HEK293T (cell line): ENCODE data around the gene CPT1A.

Experiments
- CTCF ChIA-PET: fragments of 350-600 bp; formaldehyde crosslinking; extraction: SDS; loops from one replicate; lab custom pipeline; 2021; ENCODE audit warnings: antibody characterized with exemption, inconsistent platforms; lab: Yijun Ruan, JAX
- POLR2A ChIA-PET: fragments of 350-600 bp; formaldehyde crosslinking; extraction: SDS; loops from one replicate; lab custom pipeline; 2020; ENCODE audit warnings: antibody characterized with exemption, inconsistent platforms; lab: Yijun Ruan, JAX
- DNase-seq: peaks from one replicate; pipeline ENCODE4 v3.0.0; 2012; ENCODE audit warnings: mixed read lengths; ENCODE audit errors: extremely low spot score
- ARNT ChIP-seq: fragments of 450-650 bp; IDR thresholded peaks from 2 replicates; pipeline ENCODE4 v1.6.1; 2017; ENCODE audit warnings: mild to moderate bottlenecking
- BHLHE40 ChIP-seq: fragments of 450-650 bp; IDR thresholded peaks from 2 replicates; pipeline ENCODE4 v1.6.1; 2016; ENCODE audit warnings: mild to moderate bottlenecking, moderate library complexity, borderline replicate concordance
- CTBP1 ChIP-seq: fragments of 450-650 bp; IDR thresholded peaks from 2 replicates; pipeline ENCODE4 v1.6.1; 2016; ENCODE audit warnings: borderline replicate concordance
- ELF4 ChIP-seq: fragments of 450-650 bp; IDR thresholded peaks from 2 replicates; pipeline ENCODE4 v1.6.1; 2017; ENCODE audit warnings: antibody characterized with exemption
- FOXA1 ChIP-seq: fragments of 450-650 bp; IDR thresholded peaks from 2 replicates; pipeline ENCODE4 v1.6.1; 2016; ENCODE audit warnings: mild to moderate bottlenecking
- FOXK2 ChIP-seq: fragments of 450-650 bp; IDR thresholded peaks from 2 replicates; pipeline ENCODE4 v1.6.1; 2016; ENCODE audit warnings: mild to moderate bottlenecking
- FOXM1 ChIP-seq: fragments of 450-650 bp; IDR thresholded peaks from 2 replicates; pipeline ENCODE4 v1.6.1; 2017; ENCODE audit warnings: mild to moderate bottlenecking, borderline replicate concordance
- HDGF ChIP-seq: fragments of 450-650 bp; IDR thresholded peaks from 2 replicates; pipeline ENCODE4 v1.6.1; 2017; ENCODE audit warnings: antibody characterized with exemption, borderline replicate concordance
- L3MBTL2 ChIP-seq: fragments of 450-650 bp; conservative IDR thresholded peaks from 2 replicates; pipeline ENCODE4 v1.6.1; 2016; ENCODE audit warnings: mild to moderate bottlenecking
- LEF1 ChIP-seq: fragments of 450-650 bp; IDR thresholded peaks from 2 replicates; pipeline ENCODE4 v1.6.1; 2017; ENCODE audit warnings: mild to moderate bottlenecking, borderline replicate concordance
- NFRKB ChIP-seq: fragments of 450-650 bp; IDR thresholded peaks from 2 replicates; pipeline ENCODE4 v1.6.1; 2016; ENCODE audit warnings: mild to moderate bottlenecking, moderate library complexity
- SP1 ChIP-seq: fragments of 450-650 bp; IDR thresholded peaks from 2 replicates; pipeline ENCODE4 v1.6.1; 2017
- SUZ12 ChIP-seq: fragments of 450-650 bp; IDR thresholded peaks from 2 replicates; pipeline ENCODE4 v1.6.1; 2016; ENCODE audit warnings: mild to moderate bottlenecking
- TARDBP ChIP-seq: fragments of 450-650 bp; IDR thresholded peaks from 2 replicates; pipeline ENCODE4 v1.6.1; 2016
- ZNF384 ChIP-seq: fragments of 450-650 bp; IDR thresholded peaks from 2 replicates; pipeline ENCODE4 v1.6.1; 2016
- TF ChIP-seq, protein P1 (sequence below): fragments of 450-650 bp; IDR thresholded peaks from 2 replicates; pipeline ENCODE4 v1.6.1; 2016

CPT1A gene

DNA sequence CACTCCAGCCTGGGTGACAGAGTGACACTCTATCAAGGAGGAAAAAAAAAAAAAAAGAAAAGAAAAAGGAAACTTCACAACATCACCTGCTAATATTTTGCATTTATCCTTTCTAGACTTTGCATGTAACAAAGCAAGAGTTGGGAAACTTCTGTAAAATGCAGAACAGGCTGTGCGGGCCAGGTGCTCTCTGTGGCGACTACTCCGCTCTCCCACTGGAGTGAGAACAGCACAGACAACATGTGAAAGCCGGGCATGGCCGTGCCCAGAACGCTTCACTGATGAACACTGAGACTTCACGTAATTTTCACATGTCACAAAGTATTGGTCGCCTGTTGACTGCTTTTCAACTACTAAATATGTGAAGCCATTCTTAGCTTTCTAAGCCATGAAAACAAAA lies 74.9 kb downstream of the CPT1A start:
- CTCF ChIA-PET = interaction anchor here (0.6 kb wide), 1 partner anchor 1703 kb away, joined by 3 read pairs; no protein-coding TSS in a partner anchor
- DNase-seq = no peak
- TF ChIP-seq BHLHE40 (no peak), ARNT (no peak), HDGF (no peak), TARDBP (no peak), SUZ12 (no peak), NFRKB (no peak), FOXM1 (no peak), ZNF384 (no peak), FOXA1 (no peak), LEF1 (no peak)
- TF ChIP-seq, protein P1, sequence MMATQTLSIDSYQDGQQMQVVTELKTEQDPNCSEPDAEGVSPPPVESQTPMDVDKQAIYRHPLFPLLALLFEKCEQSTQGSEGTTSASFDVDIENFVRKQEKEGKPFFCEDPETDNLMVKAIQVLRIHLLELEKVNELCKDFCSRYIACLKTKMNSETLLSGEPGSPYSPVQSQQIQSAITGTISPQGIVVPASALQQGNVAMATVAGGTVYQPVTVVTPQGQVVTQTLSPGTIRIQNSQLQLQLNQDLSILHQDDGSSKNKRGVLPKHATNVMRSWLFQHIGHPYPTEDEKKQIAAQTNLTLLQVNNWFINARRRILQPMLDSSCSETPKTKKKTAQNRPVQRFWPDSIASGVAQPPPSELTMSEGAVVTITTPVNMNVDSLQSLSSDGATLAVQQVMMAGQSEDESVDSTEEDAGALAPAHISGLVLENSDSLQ = no peak
- POLR2A ChIA-PET = no interaction called here

DNA sequence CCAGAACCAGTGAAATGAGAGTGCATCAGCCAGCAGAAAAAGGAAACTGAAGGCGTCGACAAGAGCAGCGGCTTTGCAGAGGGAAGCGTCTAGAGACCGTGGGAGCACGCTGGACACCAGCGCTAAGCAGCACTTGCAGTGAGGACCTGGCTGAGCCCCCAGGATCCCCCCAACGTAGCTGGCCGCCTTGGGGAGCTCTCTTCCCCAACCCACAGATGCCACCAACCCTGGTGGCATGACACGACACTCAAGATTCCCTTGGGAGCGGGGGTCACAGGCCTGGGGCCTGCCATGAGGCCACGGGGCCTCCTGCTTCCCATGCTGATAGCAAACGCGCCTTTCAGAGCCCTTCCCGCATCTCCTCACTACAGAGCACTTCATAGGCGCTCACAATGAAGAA lies 77.0 kb downstream of the CPT1A start:
- POLR2A ChIA-PET = no interaction called here
- no peak for DNase-seq
- CTCF ChIA-PET = no interaction called here
- TF ChIP-seq LEF1 = no peak
- TF ChIP-seq FOXA1 = no peak
- TF ChIP-seq SP1 = no peak
- no peak for TF ChIP-seq HDGF
- TF ChIP-seq, protein P1 = no peak

DNA sequence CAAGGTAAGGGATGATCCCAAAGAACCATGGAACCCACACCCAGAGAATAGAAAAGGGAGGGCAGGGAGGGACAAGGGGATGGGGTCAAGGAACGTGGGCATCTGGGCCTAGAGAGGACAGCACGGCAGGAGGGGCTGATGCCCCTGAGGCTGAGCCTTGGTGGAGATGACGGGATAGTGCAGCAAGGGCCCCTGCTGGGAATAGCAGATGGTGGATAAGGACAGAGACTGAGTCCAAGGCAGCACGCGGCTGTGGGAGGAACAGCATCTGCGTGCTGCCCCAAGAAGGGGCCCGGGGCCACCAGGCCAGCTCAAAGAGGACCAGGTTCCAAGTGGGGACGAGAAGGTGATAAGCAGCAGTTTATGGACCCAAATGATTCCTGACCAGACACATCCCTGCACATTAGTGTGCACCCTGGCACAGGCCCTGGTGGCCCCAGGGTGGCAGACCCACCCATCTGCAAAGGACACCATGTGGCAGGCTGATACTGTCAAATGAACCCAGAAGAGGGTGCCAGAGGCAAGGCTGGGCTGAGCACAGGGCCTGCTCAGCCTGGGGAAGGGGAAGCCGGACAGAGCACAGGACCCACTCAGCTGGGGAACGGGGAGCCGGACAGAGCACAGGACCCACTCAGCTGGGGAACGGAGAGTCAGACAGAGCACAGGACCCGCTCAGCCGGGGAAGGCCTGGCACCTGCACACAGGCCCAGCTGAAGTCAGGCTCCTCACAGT lies 77.6 kb downstream of the CPT1A start:
- CTCF ChIA-PET = no interaction called here
- TF ChIP-seq, protein P1 = no peak
- no peak for TF ChIP-seq SUZ12
- no peak for TF ChIP-seq ARNT
- no peak for TF ChIP-seq L3MBTL2
- TF ChIP-seq BHLHE40 = no peak
- no peak for DNase-seq
- POLR2A ChIA-PET = no interaction called here

GRCh38 chr11:68763181-68763721 lies 78.5 kb downstream of the CPT1A start:
- CTCF ChIA-PET = no interaction called here
- DNase-seq = no peak
- TF ChIP-seq L3MBTL2 = no peak
- TF ChIP-seq LEF1 = no peak
- TF ChIP-seq ZNF384 = no peak
- TF ChIP-seq, protein P1 = no peak
- no peak for TF ChIP-seq HDGF
- TF ChIP-seq CTBP1 = no peak
- no peak for TF ChIP-seq ELF4
- no peak for TF ChIP-seq SUZ12
- TF ChIP-seq FOXK2 = no peak
- no peak for TF ChIP-seq TARDBP
- TF ChIP-seq ARNT = no peak
- TF ChIP-seq NFRKB = no peak
- POLR2A ChIA-PET = no interaction called here

DNA sequence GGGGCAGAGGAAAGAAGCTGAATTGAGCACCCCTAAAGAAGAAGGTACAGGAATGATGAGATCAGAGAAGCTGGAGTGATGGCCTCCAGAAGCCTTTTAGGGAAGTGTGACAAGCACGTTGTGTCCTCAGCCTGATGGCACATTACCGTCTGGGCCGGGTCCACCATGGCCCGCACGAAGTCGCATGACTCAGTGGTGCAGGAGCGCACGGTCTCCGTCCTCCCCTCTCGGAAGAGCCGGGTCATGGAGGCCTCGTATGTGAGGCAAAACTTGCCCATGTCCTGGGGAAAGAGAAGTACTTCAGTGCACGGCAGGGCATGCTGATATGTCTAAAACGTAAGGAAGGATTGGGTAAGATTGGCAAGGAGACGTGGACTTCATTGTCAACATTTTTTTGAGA lies 79.2 kb downstream of the CPT1A start:
- POLR2A ChIA-PET = no interaction called here
- TF ChIP-seq FOXA1 (no peak), ARNT (no peak), L3MBTL2 (no peak), FOXM1 (no peak), SP1 (no peak), NFRKB (no peak), BHLHE40 (no peak), CTBP1 (no peak), SUZ12 (no peak), ELF4 (no peak), HDGF (no peak), TARDBP (no peak), LEF1 (no peak), FOXK2 (no peak), ZNF384 (no peak)
- TF ChIP-seq, protein P1 = no peak
- no peak for DNase-seq
- CTCF ChIA-PET = no interaction called here

- ChIA-PET POLR2A (no interaction called here), CTCF (no interaction called here)
- no peak for DNase-seq
- no peak for TF ChIP-seq SUZ12
- TF ChIP-seq NFRKB = no peak
- TF ChIP-seq L3MBTL2 = no peak
- TF ChIP-seq BHLHE40 = no peak
- no peak for TF ChIP-seq ELF4
- TF ChIP-seq, protein P1 = no peak
- TF ChIP-seq FOXK2 = no peak
- no peak for TF ChIP-seq LEF1
- no peak for TF ChIP-seq HDGF
- no peak for TF ChIP-seq CTBP1
- no peak for TF ChIP-seq ARNT
- no peak for TF ChIP-seq FOXM1
- TF ChIP-seq ZNF384 = no peak
- no peak for TF ChIP-seq TARDBP
- no peak for TF ChIP-seq FOXA1
- no peak for TF ChIP-seq SP1
Observed at GRCh38 chr11:68761801-68762200, 79.9 kb downstream of the CPT1A start.
